Endometrial microvascular endothelial cells (primary cell): ENCODE results near the gene KLHL36. TPM values are rescaled to one million over a fixed set of nuclear protein-coding genes. Genes with fewer than 3 reads are reported as not detected.

ENCODE experiments used
- in situ Hi-C: cut with HindIII; loops from 2 replicates; pipeline ENCODE4 v1.10.0; 2017; ENCODE audit warnings: low sequenced_read_pairs, low pct_unique_long_range_greater_than_20kb; ENCODE audit errors: inconsistent ontology term
- total RNA-seq: library from RNA; depleted of rRNA; stranded (reverse); fragments of >200 nt; gene quantifications from one replicate; pipeline ENCODE4 v1.2.3, GENCODE V29; 2015; ENCODE audit errors: inconsistent ontology term

KLHL36 gene
- 38.7 TPM for total RNA-seq

DNA sequence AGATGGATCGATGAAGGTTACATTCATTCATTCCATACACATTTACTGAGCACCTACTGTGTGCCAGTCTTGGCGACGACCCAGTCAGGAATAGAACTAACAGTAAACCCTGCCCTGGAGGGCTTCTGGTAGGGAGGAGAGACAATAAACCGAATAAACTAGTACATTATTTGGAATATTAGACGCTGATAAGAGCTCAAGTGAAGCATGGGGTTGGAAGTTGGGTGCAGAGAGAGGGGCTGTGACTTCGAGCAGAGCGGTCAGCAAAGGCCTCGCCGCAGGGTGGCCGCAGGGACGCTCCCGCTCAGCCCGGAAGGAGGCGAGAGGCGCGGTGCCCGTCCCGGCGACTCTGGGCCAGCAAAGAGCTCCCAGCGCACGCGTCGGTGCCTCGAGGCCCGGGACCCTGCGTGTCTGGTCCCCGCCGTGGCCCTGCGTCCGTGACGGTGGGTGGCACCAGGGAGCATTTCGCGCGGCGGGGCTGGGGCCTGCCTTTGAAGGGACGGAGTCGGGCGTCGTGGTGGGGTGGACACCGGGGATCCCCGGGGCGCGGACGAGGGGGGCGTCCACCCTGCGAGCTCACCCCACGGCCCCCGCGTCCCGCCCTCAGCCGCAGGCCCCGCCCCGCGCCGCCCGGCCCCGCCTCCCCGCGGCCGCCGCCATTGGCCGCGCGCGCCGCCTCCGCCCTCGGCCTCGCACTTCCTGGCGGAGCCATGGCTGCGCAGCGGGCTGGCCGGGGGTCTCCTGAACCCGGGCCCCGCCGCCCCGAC lies at the start of gene KLHL36:
KLHL36 (plus strand) TSS at position 684 of the 767 bp plus-strand sequence. CDS start 2,357 bp downstream, outside the sequence.
- in situ Hi-C loops = no loop called here

DNA sequence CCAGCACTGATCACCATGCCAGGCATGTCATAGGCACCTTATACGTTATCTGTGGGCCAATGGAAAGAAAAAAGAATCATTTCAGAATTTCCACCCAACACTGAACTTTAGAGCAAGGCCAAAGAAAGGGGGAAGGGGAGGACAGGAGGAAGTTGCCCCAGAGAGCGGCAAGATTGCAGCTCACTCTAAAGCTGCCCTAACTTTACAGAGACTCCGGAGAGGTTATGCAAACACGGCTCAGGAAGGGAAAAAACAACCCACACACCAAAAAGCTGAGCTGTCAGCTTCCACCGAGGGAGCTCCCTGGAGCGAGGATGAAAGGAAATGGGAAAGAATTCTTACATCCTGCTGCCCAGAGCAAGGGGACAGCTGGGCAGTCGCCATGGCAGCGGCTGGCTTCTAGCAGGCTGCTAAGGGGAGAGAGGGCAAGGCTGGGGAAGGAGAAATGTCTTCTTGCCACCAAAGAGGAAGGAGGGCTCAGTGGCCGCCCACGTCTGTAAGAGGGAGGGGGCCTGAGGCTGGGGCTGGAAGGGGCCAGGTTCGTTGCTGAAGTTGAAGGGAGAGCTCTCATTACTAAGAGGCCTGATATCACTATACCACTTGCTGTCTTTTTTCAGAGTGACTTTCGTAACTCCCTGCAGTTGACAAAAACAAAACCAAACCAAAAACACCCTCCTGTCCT lies 48.6 kb upstream of the KLHL36 start:
- in situ Hi-C loops = no loop called here

DNA sequence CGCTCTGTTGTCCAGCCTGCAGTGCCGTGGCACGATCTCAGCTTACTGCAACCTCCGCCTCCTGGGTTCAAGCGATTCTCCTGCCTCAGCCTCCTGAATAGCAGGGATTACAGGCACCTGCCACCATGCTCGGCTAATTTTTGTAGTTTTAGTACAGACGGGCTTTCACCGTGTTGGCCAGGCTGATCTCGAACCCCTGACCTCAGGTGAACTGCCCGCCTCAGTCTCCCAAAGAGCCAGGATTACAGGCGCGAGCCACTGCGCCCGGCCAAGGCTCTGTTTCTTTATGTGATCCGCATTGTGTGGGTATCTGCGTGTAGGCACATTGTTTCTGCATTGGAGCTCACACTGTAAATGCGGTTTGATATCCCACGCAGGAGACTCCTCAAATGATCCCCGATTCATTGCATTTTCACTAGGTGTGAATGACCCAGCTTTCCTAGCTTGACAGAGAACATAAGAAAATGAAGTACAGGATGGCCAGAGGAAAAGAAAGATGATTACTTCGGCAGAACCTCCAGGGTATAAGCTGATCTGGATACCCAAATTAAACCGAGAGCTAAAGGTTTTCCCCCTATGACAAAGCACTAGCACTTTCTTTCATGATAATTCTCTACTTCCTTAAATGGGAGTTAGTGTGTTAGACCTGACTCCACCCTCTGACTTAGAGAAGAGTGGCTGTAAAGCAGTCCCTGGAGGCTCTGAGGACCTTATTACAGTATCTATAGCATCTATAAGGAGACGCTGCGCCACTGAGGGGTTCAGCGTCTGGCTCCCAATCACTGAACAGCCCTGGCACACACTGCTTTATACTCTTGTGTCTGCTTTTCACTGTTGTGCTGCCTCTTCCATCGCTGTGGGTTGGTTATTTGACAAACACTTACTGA lies 47.7 kb upstream of the KLHL36 start:
- in situ Hi-C loops = no loop called here

DNA sequence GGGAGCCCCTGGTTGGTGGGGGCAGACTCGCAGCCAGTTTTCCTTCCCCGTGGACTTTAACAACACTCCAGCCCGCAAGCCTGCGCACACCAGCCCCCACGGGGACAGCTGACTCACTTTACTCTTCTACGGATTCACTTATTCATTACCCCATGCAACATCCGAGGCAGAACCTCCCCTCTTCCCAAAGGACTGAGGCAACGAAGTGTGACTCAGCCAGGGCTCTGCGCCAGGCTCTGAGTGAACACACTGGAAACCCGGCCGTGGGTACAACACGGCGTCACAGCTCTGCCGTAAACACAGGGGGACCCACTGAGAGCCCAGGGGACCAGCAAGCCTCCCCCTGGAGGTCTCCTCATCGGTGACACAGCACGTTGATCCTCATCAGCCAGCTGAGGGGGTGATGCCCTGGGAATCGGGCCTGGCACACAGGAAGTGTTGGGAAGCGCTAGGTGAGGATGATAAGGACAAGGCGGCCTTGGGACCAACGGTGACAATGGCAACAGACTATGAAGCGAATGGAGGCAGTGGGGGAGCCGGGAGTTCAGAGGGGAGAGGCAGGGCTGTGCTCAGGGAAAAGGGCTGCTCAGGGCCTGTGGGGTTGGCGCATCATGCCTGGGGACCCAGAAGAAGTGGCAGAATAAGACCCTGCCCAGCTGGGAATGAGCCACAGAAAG lies 45.0 kb upstream of the KLHL36 start:
- in situ Hi-C loops = no loop called here

DNA sequence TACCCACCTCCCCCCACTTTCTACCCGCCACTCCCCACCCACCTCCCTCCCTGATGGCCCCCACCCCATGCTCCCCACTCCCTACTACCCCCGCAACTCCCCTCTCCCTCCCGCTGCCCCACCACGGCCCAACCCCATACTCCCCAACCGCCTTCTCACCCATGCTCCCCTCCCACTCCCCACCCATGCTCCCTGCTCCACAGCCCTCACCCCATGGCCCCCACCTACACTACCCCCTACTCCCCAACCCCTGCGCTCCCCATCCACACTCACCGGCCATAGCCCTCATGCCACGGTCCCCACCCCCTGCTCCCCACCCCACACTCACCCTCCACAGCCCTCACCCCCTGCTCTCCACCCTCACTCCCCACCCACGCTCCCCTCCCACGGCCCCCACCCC lies 44.4 kb upstream of the KLHL36 start:
- in situ Hi-C loops = no loop called here

DNA sequence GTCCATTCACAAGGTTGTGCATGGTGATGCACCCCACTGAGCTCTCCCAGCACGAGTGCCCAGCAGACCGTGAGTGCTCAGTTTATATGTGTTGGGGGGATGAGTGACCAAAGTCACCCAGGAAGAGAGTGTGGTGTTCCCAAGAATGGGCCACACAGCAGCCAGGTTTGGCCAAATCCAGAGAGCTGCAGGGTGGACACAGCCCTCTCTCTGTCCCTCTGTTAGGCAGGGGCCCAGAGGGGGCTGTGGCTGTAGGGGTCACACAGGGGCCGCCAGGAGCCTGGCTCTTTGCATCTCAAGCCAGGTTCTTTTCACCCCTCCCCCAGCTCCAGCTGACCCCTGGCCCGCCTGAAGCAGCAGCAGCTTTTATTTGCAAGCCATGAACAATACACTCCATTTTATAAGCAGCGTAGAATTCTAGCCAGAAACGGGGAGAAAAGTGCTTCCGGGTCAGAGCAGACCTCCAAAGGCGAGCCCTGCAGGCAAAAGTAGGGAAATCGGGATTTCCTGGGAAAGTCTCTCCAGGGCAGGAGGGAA lies 43.8 kb upstream of the KLHL36 start:
- in situ Hi-C loops = no loop called here

DNA sequence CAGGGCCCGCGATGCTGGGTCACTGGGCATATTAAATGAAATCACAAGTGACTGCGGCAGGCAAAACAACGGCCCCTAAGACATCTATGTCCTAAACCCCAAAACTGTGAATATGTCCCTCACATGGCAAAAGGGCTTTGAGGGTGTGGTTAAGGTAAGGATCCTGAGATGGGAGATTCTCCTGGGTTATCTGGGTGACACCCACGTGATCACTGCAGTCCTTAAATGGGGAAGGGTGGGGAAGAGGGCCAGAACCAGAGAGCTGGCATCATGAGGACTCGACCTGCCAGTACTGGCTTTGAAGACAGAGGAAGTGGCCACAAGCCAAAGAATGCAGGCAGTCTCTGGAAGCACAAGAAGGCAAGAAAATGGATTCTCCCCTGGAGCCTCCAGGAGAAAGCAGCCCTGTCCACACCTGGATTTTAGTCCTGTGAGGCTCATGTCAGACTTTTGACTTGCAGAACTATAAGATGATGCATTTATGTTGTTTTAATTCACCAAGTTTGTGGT lies 42.9 kb upstream of the KLHL36 start:
- in situ Hi-C loops = no loop called here

DNA sequence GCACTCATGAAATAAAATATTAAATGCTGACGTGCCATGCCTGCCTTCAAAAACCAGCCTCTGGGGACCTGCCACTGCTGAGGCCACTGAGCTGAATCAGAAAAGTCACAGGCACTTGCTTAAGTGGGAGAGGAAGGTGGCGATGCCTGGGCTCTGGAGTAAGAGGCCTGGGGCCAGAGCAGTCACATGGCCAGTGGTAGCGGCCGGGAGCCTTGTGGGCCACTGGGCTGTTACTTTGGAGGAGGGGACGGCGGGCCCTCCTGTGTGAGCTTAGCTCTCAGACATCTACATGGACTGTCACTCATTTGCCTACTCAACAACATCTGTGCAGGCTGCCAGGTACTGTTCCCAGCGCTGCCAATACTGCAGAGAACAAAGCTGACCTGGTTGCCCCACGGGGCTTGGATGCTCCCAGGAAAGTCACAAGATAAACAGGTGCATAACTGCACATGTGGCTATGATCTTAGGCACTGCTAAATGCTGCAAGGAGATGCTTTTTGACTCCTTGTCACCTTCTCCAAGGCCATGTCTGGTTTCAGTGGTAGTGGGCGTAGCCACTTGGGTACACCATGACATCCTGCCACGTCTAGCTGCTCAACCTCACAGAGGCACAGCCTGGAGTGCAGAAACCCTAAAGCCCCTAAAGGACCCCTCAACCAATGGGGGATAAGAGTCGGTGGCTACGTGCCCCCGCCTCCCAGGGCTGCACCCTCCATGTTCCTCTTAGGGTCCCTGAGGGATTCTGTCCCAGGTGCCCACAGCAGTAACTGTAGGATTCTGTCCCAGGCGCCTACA lies 42.0 kb upstream of the KLHL36 start:
- in situ Hi-C loops = no loop called here

DNA sequence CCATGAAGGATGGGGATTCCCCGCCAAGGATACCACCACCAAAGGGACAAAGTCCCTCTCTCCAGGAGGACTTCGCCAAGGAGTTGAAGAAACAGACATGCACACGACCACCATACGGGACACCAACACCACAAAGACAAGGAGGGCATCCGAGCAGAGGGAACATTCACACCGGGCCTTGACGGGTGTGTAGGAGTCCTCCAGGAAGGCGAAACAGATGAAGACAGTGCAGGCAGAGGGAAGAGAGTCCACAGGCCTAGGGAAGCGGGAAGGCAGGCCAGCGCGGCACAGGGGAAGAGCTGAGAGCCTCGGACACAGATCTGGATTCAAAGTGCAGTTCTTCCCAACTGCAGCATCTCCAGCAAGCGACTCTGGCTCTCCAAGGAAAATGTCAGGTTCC lies 41.2 kb upstream of the KLHL36 start:
- in situ Hi-C loops = no loop called here

DNA sequence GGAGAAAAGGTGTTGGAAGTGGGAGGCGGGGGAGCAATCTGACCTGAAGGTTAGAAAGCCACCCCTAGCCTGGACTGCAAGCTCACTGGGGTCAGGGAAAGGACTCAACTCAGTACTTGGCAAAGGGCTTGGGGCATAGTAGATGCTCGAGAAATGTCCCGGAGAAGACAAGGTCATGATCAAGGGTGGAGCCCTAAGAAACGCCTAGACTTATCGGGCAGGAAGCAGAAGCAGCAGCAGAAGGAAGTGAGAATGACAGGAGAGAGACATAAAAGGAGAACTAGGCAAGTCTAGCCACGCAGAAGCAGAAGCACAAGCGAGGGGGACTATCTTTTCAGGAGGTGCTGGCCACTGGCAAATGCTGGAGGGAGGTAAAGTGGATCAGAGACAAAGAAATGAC lies 40.6 kb upstream of the KLHL36 start:
- in situ Hi-C loops = no loop called here

DNA sequence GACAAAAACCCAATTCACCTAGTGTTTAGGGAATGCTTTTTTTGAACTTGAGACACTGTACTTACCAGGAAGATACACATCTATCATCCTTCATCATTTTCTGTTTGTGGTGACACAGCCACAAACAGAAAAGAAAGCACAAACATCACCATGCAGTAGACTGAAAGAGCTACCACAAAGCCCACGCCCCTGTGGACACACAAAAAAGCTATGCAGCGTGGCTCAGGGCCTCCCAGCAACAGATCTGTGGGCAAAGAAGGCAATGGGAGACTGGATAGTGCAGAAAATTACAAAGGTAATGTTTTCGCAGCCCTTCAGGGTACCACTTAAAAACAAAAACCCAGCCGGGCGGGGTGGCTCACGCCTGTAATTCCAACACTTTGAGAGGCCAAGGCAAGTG lies 40.0 kb upstream of the KLHL36 start:
- in situ Hi-C loops = no loop called here

DNA sequence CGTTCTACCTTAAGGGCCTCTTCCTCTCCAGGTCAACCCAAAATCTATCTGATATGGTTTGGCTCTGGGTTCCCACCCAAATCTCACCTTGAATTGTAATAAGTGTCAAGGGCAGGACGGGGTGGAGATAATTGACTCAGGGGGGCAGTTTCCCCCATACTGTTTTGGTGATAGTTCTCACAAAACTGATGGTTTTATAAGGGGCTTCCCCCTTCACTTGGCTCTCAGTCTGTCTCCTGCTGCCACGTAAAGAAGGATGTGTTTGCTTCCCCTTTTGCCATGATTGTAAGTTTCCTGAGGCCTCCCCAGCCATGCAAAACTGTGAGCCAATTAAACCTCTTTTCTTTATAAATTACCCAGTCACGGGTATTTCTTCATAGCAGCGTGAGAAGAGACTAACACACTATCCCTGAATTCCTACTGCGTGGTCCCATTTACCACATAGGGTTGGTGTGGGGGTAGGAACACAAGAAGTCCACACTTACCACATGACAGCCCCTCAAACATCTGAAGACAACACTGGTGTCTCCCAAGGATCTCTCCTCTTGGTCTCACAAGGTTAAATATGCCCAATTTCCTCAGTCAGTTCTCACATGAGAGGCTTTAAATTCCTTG lies 38.6 kb upstream of the KLHL36 start:
- in situ Hi-C loops = no loop called here

DNA sequence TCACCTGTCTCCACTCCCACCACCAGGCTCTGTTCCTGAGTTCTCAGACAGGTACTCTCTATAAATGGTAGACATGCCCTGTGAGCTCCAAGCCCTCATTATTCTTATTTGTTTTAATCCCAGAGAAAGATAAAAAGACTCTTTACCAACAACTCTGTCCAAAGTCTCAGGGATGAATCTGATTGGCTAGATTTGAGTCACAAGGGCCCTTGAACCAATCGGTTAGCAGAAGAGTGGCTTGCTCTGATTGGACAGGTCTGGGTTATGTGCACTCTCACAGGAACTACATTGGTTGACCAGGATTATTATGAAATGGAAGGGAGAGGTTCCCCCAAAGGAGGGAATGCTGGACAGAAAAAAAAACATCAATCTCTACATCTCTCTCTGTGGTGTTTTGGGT lies 37.9 kb upstream of the KLHL36 start:
- in situ Hi-C loops = no loop called here

DNA sequence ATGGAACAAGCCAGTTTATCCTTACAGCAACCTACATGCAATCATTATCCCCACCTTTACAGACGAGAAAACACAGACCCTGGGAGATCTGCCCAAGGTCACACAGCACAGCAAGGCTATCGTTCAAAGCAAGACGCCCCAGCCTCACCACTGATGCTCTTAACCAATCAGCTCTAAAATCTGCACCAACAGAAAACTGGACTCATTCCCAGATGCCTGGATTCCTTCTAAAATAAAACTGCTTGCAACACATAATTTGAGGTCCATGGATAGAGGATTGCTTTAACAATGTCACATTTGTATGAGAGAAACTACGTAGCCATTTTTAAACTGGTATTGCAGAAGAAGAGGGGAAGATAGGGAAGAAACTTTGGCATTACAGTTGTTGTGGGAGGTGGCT lies 37.3 kb upstream of the KLHL36 start:
- in situ Hi-C loops = no loop called here

DNA sequence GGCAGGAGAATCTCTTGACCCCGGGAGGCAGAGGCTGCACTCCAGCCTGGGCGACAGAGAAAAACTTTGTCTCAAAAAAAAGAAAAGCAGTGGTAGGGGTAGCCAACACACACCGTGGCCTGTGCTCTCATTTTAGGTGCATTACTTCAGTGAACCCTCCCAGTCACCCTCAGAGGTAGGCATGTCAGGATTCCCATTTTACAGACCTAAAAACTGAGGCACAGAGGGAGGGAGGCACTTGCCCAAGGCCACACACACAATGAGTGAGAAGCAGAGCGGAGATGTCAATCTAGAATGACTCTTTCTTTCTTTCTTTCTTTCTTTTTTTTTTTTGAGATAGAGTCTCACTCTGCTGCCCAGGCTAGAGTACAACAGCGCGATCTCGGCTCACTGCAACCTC lies 35.6 kb upstream of the KLHL36 start:
- in situ Hi-C loops = no loop called here

DNA sequence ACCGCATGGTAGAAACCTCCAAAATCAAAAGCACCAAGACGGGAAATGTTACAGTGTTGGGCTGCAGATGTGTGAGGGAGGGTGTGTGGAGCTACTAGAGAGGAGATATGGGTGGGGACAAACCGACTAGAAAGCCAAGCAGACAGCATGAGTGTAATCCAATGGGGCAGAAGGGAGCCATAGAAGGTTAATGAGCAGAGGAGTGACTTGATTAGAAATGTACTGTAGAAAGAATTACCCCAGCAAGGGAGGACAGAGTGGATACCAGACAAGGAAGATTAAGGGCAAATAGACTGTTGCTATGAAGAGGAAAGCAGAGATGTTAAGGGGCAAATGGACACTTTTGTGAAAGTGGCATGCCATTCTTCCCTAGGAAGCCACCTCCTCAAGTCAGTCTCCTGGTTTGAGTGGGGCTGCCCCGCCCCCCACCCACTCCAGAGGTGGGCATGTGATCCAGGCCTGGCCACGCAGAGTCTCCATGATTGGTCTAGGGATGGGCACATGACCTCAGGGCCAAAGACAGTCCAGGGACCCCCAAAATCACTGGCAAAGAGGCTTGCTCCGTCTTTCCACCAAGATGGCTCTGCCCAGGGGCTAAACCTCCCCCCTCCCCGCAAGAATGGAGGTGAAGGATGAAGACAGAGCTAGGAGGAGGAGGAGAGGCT lies 34.8 kb upstream of the KLHL36 start:
- in situ Hi-C loops = no loop called here

DNA sequence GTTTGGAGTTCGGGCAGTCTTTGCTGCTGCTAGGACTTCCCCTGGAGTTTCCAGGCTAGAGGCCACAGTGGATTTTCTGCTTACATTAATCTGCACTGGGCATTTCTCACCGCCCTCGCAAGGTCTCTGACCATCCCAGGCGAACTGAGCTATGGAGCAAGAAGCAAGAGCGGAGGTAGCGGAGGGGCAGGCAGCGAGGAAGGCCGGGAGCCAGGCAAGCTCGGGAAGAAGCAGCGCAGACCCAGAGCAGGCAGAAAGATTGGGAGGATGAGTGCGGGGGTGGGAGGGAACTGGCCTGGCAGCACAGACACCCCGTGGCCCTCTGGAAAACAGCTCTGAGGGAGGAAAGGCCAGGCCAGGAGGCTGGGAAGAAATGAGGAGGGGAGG lies 34.2 kb upstream of the KLHL36 start:
- in situ Hi-C loops = no loop called here
